Myocyte (in vitro differentiated cells): ENCODE measurements around the gene KLK1. TPM values are rescaled to one million over a fixed set of nuclear protein-coding genes. Genes with fewer than 3 reads are reported as not detected.

ENCODE experiments used
- DNase-seq: peaks from one replicate; pipeline ENCODE4 v3.0.0-alpha.2; 2012; ENCODE audit warnings: low read depth
- polyA plus RNA-seq: library from polyadenylated mRNA; unstranded; fragments of >200 nt; gene quantifications from one replicate; pipeline ENCODE4 v1.2.1, GENCODE V29; 2012; ENCODE audit warnings: missing spikeins
- total RNA-seq: library from RNA; depleted of rRNA; stranded (reverse); fragments of >200 nt; gene quantifications from 2 replicates; pipeline ENCODE4 v1.2.3, GENCODE V29; 2014

Gene KLK1
- not detected in 2 replicates for total RNA-seq
- polyA plus RNA-seq = not detected

GRCh38 chr19:50823389-50824042, at the start of gene KLK1:
Gene KLK1, minus strand, starts transcription at chr19:50823787. Its CDS starts 39 bp downstream, at chr19:50823748.
- no peak for DNase-seq

- no peak for DNase-seq
These were observed 49.5 kb upstream of the KLK1 start, which contains the start of gene KLK2 for GRCh38 chr19:50873056-50873455. Gene KLK2, plus strand, starts transcription at chr19:50873439. Its CDS starts 35 bp downstream, at chr19:50873474.

- DNase-seq = no peak
These were observed 47.0 kb upstream of the KLK1 start for GRCh38 chr19:50870417-50871089.

- no peak for DNase-seq
These were observed 45.9 kb upstream of the KLK1 start for GRCh38 chr19:50869479-50869878.

DNA sequence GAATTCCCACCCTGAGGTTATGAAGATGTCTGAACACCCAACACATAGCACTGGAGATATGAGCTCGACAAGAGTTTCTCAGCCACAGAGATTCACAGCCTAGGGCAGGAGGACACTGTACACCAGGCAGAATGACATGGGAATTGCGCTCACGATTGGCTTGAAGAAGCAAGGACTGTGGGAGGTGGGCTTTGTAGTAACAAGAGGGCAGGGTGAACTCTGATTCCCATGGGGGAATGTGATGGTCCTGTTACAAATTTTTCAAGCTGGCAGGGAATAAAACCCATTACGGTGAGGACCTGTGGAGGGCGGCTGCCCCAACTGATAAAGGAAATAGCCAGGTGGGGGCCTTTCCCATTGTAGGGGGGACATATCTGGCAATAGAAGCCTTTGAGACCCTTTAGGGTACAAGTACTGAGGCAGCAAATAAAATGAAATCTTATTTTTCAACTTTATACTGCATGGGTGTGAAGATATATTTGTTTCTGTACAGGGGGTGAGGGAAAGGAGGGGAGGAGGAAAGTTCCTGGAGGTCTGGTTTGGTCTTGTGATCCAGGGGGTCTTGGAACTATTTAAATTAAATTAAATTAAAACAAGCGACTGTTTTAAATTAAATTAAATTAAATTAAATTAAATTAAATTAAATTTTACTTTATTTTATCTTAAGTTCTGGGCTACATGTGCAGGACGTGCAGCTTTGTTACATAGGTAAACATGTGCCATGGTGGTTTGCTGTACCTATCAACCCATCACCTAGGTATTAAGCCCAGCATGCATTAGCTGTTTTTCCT, 38.1 kb upstream of the KLK1 start:
- no peak for DNase-seq

- DNase-seq = no peak
These were observed 37.4 kb upstream of the KLK1 start for GRCh38 chr19:50861010-50861409.

GRCh38 chr19:50859849-50860248, 36.3 kb upstream of the KLK1 start:
- DNase-seq = no peak

DNA sequence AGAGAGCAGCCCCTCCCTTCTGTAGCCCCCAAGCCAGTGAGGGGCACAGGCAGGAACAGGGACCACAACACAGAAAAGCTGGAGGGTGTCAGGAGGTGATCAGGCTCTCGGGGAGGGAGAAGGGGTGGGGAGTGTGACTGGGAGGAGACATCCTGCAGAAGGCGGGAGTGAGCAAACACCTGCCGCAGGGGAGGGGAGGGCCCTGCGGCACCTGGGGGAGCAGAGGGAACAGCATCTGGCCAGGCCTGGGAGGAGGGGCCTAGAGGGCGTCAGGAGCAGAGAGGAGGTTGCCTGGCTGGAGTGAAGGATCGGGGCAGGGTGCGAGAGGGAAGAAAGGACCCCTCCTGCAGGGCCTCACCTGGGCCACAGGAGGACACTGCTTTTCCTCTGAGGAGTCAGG, 35.3 kb upstream of the KLK1 start:
- no peak for DNase-seq

DNA sequence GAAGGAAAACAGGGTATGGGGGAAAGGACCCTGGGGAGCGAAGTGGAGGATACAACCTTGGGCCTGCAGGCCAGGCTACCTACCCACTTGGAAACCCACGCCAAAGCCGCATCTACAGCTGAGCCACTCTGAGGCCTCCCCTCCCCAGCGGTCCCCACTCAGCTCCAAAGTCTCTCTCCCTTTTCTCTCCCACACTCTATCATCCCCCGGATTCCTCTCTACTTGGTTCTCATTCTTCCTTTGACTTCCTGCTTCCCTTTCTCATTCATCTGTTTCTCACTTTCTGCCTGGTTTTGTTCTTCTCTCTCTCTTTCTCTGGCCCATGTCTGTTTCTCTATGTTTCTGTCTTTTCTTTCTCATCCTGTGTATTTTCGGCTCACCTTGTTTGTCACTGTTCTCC, 33.8 kb upstream of the KLK1 start:
- DNase-seq = no peak

DNA sequence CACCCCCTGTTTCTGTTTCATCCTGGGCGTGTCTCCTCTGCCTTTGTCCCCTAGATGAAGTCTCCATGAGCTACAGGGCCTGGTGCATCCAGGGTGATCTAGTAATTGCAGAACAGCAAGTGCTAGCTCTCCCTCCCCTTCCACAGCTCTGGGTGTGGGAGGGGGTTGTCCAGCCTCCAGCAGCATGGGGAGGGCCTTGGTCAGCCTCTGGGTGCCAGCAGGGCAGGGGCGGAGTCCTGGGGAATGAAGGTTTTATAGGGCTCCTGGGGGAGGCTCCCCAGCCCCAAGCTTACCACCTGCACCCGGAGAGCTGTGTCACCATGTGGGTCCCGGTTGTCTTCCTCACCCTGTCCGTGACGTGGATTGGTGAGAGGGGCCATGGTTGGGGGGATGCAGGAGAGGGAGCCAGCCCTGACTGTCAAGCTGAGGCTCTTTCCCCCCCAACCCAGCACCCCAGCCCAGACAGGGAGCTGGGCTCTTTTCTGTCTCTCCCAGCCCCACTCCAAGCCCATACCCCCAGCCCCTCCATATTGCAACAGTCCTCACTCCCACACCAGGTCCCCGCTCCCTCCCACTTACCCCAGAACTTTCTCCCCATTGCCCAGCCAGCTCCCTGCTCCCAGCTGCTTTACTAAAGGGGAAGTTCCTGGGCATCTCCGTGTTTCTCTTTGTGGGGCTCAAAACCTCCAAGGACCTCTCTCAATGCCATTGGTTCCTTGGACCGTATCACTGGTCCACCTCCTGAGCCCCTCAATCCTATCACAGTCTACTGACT, 31.2 kb upstream of the KLK1 start, which contains the start of gene KLK3:
Gene KLK3, plus strand, starts transcription at position 280 of the 775 bp plus-strand sequence. Its CDS starts 41 bp downstream, at position 321.
- no peak for DNase-seq

DNA sequence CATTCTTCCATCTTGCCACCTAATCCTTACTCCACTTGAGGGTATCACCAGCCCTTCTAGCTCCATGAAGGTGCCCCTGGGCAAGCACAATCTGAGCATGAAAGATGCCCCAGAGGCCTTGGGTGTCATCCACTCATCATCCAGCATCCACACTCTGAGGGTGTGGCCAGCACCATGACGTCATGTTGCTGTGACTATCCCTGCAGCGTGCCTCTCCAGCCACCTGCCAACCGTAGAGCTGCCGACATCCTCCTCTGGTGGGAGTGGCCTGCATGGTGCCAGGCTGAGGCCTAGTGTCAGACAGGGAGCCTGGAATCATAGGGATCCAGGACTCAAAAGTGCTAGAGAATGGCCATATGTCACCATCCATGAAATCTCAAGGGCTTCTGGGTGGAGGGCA, 28.0 kb upstream of the KLK1 start:
- DNase-seq = no peak

GRCh38 chr19:50850738-50851137, 27.2 kb upstream of the KLK1 start:
- DNase-seq = no peak

GRCh38 chr19:50844296-50844935, 20.8 kb upstream of the KLK1 start:
- DNase-seq = no peak

DNA sequence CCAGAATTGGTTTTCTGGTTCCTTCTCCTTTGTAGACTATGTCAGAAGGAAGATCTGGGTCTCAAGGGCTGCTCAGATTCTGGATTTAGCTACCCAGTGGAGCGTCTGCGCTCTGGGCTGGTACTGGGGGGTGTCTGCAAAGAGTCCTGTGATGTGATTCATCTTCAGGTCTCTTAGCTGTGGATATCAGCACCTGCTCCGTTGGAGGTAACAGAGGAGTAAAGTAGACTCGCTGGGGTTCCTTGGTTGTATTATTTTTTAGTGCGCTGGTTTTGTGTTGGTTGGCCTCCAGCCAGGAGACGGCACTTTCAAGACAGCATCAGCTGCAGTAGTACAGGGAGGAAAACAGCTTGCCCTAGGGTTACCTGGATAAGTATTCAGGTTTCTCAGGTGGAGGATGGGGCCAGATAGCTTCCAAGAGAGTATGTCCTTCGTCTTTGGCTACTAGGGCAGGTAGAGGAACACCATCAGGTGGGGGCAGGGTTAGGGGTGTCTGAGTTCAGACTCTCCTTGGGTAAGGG, 20.2 kb upstream of the KLK1 start:
- DNase-seq = no peak

DNA sequence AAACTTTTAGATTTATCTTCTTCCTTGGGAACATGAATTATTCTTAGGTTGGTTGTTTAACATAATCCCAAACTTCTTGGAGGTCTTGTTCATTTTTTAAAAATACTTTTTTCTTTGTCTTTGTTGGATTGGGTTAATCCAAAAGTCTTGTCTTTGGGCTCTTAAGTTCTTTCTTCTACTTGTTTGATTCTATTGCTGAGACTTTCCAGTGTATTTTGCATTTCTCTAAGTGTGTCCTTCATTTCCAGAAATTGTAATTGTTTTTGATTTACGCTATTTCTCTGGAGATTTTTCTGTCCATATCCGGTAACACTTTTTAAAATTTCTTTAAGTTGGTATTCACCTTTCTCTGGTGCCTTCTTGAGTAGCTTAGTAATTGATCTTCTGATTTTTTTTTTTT, 19.6 kb upstream of the KLK1 start:
- no peak for DNase-seq

DNA sequence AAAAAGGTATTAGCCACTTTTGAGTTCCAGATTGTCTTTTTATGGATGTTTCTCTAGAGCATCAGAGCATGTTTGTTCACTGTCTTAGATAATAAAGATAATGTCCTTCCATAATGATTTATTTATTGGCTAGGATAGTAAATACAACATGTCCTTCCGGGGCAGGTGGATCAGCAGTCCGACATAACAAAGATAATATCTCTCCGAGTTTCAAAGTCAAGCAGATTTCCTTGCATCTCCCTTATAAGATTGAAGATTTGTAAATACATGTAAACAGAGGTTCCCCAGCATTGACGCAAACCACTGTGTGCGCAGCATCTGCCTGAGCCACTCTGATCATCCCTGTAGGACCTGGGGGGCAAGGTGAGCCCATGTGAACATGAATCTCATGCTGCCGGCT, 18.5 kb upstream of the KLK1 start:
- DNase-seq = no peak

DNA sequence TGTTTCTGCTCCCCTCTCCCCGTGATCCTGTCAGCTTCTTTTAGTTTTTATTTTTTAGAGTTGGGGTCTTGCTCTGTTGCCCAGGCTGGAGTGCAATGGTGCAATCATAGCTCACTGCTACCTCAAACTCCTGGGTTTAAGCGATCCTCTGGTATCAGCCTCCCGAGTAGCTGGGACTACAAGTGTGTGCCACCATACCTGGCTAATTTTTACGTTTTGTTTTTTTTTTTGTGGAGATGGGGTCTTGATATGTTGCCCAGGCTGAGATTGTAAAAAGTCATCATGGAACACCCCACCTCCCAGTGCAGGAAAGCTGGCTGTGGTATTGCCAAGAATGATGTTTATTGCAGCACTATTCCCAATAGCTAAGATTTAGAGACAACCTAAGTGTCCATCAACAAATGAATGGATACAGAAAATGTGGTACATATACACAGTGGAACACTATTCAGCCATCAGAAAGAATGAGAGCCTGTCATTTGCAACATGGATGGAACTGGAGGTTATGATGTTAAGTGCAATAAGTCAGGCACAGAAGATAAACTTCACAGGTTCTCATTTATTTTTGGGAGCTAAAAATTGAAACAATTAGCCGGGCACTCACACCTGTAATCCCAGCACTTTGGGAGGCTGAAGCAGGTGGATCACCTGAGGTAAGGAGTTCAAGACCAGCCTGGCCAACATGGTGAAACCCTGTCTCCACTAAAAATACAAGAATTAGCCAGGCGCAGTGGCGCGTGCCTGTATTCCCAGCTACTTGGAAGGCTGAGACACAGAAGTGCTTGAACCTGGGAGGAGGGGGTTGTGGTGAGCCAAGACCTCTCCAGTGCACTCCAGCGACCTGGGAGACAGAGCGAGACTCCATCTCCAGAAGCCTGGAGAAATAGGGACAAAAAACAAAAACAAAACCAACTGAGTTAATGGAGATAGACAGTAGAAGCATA, 16.4 kb upstream of the KLK1 start:
- DNase-seq = no peak

DNA sequence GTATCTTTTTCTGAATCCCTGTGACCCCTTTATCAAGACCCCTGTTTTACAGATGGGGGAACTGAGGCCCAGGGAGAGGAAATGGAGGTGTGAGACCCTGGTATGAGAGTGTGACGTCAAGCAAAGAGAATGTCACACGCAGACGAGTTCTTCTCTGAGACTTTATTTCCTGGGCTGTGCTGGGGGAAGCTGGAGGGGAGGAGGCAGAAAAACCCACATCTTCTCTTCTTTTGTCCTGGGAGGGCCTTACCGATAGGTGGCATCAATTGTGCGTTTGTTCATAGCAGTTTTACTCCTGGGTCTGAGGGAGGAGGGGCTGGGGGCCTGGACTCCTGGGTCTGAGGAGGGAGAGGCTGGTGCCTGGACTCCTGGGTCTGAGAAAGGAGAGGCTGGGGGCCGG, 14.7 kb upstream of the KLK1 start:
- no peak for DNase-seq

DNA sequence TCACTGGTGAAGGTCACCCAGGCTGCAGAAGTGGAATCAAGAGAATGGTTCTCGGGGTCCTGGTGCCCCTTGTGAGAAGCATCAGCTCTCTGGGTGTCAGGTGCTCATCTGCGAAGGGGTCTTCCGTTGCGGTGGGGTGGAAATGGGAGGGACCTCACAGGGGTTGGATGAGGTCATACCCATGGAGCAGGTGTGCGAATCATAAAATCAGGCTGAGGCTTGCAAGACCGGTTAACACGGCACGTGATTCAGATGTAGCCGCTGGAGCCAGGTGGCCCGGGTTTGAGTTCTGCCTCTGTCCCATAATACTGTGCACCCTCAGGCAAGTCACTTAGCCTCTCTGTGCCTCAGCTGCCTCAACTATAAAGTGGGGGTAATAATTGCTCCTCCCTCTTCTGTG, 13.7 kb upstream of the KLK1 start:
- DNase-seq = no peak
